PC-3 (cell line): ENCODE measurements around the gene AGXT. TPM values are rescaled to one million over a fixed set of nuclear protein-coding genes. Genes with fewer than 3 reads are reported as not detected.

Experiments
- ATAC-seq: fragments of 200-7000 bp; cut with Tn5 transposase; 2 replicates; pipeline ENCODE4 v1.9.1; 2020; ENCODE audit warnings: mild to moderate bottlenecking, moderate library complexity
- BruUV-seq: library from RNA; stranded (reverse); fragments of 400-500 nt; replicated peaks from 2 replicates; lab custom pipeline; 2021; lab: Mats Ljungman, UMichigan
- CTCF ChIA-PET: fragments of 300-600 bp; sonication (Branson Sonifier 250); formaldehyde crosslinking; loops from one replicate; lab custom pipeline; 2022; ENCODE audit warnings: antibody characterized with exemption; lab: Charles Lee
- POLR2A ChIA-PET: fragments of 300-600 bp; sonication (Branson Sonifier 250); formaldehyde crosslinking; loops from one replicate; lab custom pipeline; 2022; ENCODE audit warnings: antibody characterized with exemption; ENCODE audit not compliant: unreplicated experiment; lab: Charles Lee
- DNase-seq: peaks from one replicate; pipeline ENCODE4 v3.0.0-alpha.2; 2015
- H2AFZ ChIP-seq: fragments of 300-600 bp; sonication (generic); 2 replicates; pipeline ENCODE4 v1.6.0; 2016; ENCODE audit warnings: antibody characterized with exemption, low read length
- H3F3A ChIP-seq: fragments of 300-600 bp; sonication (generic); one replicate; pipeline ENCODE4 v1.6.0; 2017; ENCODE audit warnings: antibody characterized with exemption, low read length, control low read depth, mild to moderate bottlenecking; ENCODE audit not compliant: unreplicated experiment
- H3K27ac ChIP-seq: fragments of 300-600 bp; sonication (generic); 2 replicates; pipeline ENCODE4 v1.5.1; 2016; ENCODE audit warnings: mild to moderate bottlenecking, low read length
- H3K27me3 ChIP-seq: fragments of 300-600 bp; sonication (generic); 2 replicates; pipeline ENCODE4 v1.6.1; 2016; ENCODE audit warnings: low read length, mixed read lengths
- H3K36me3 ChIP-seq: fragments of 300-600 bp; sonication (generic); 2 replicates; pipeline ENCODE4 v1.6.1; 2016; ENCODE audit warnings: low read depth, mixed run types, low read length, mixed read lengths
- H3K4me1 ChIP-seq: fragments of 300-600 bp; sonication (generic); 2 replicates; pipeline ENCODE4 v1.5.1; 2016; ENCODE audit warnings: low read length; ENCODE audit not compliant: insufficient read depth
- H3K4me2 ChIP-seq: fragments of 300-600 bp; sonication (generic); 2 replicates; pipeline ENCODE4 v1.6.0; 2016; ENCODE audit warnings: low read length
- H3K4me3 ChIP-seq: fragments of 300-600 bp; sonication (generic); 2 replicates; pipeline ENCODE4 v1.5.1; 2016; ENCODE audit warnings: mild to moderate bottlenecking, low read length, mixed read lengths
- H3K79me2 ChIP-seq: fragments of 300-600 bp; sonication (generic); 2 replicates; pipeline ENCODE4 v1.6.1; 2017; ENCODE audit warnings: low read length, mixed read lengths
- H3K9ac ChIP-seq: fragments of 300-600 bp; sonication (generic); 2 replicates; pipeline ENCODE4 v1.6.0; 2016; ENCODE audit warnings: mild to moderate bottlenecking, low read length
- H3K9me2 ChIP-seq: fragments of 300-600 bp; sonication (generic); replicated peaks from 2 replicates; pipeline ENCODE4 v1.6.1; 2016; ENCODE audit warnings: mixed run types, low read length, mixed read lengths
- H3K9me3 ChIP-seq: fragments of 300-600 bp; sonication (generic); 2 replicates; pipeline ENCODE4 v1.6.1; 2016; ENCODE audit warnings: low read length, mixed read lengths
- H4K20me1 ChIP-seq: fragments of 300-600 bp; sonication (generic); 2 replicates; pipeline ENCODE4 v1.6.1; 2016; ENCODE audit warnings: low read length, mixed read lengths
- EZH2 ChIP-seq: fragments of 300-600 bp; sonication (generic); IDR thresholded peaks from one replicate; pipeline ENCODE4 v1.6.1; 2017; ENCODE audit warnings: antibody characterized with exemption, mild to moderate bottlenecking, low read length; ENCODE audit not compliant: unreplicated experiment
- EZH2phosphoT487 ChIP-seq: fragments of 300-600 bp; sonication (generic); IDR thresholded peaks from 2 replicates; pipeline ENCODE4 v1.6.1; 2018; ENCODE audit warnings: mild to moderate bottlenecking, antibody characterized with exemption, low read length, borderline replicate concordance
- intact Hi-C: fragments of 100-400 bp; cut with micrococcal nuclease; formaldehyde crosslinking; loops from 2 replicates; pipeline ENCODE4 v1.9.0; 2023
- total RNA-seq: library from RNA; depleted of rRNA; stranded (reverse); fragments of >200 nt; gene quantifications from 2 replicates; pipeline ENCODE4 v1.2.3, GENCODE V29; 2014
- TF ChIP-seq, protein P1 (sequence below): fragments of 300-600 bp; sonication (generic); conservative IDR thresholded peaks from 2 replicates; pipeline ENCODE4 v1.5.1; 2017; ENCODE audit warnings: antibody characterized with exemption, low read depth, mild to moderate bottlenecking, low read length

Gene AGXT
- total RNA-seq, 1 experiment from 2014 or later = not detected

DNA sequence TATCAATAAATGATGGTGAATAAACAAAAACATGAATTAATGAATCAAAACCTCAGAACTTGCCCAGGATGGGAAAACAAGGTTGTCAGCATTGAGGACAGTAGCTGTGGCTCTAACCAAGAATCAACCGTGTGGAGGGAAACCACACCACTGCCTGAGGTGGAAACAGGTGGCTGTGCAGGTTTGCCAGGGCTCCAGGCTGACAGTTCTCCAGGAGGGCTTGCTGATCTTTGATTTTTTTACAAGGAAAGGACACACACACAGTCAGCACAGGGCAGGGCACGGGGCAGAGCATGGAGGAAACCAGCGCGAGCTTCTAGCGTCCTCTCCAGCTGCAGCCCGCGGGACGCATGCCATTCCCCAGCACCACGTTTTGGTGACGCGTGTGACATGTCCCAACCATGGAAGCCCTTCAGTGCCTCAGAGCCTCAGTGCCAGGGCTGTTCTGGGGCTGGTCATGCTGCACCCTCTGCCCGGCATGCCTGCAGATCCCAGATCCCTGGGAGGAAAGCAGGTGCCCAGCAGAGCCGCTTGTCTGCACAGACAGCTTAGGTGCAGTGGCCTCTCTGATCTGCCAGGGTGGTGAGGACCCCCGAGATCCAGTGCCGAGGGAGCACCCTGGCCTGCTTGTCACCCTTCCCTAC, 15.8 kb upstream of the AGXT start:
- no peaks in the 10 kb centered on the region for H3K27me3 ChIP-seq
- no peak overlapping the region for H3K4me3 ChIP-seq
- ChIA-PET POLR2A (no interaction called here), CTCF (interaction anchor here (0.7 kb wide), 1 partner anchor 12 kb away, joined by 3 read pairs; no protein-coding TSS in a partner anchor)
- no peak overlapping the region for H3K27ac ChIP-seq
- no peak overlapping the region for H3K4me2 ChIP-seq
- no peaks in the 10 kb centered on the region for H3K36me3 ChIP-seq
- BruUV-seq = no TSS peak
- H2AFZ ChIP-seq = no peak overlapping the region
- ATAC-seq (no peak), DNase-seq (no peak)
- H3K9ac ChIP-seq = no peak overlapping the region
- H3K9me2 ChIP-seq = no peaks in the 10 kb centered on the region
- TF ChIP-seq EZH2phosphoT487 = no peak
- TF ChIP-seq EZH2 = no peak
- TF ChIP-seq, protein P1, sequence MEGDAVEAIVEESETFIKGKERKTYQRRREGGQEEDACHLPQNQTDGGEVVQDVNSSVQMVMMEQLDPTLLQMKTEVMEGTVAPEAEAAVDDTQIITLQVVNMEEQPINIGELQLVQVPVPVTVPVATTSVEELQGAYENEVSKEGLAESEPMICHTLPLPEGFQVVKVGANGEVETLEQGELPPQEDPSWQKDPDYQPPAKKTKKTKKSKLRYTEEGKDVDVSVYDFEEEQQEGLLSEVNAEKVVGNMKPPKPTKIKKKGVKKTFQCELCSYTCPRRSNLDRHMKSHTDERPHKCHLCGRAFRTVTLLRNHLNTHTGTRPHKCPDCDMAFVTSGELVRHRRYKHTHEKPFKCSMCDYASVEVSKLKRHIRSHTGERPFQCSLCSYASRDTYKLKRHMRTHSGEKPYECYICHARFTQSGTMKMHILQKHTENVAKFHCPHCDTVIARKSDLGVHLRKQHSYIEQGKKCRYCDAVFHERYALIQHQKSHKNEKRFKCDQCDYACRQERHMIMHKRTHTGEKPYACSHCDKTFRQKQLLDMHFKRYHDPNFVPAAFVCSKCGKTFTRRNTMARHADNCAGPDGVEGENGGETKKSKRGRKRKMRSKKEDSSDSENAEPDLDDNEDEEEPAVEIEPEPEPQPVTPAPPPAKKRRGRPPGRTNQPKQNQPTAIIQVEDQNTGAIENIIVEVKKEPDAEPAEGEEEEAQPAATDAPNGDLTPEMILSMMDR = no peak
- H3K79me2 ChIP-seq = no peaks in the 10 kb centered on the region
- H3K4me1 ChIP-seq = no peaks in the 10 kb centered on the region
- no peaks in the 10 kb centered on the region for H4K20me1 ChIP-seq
- no peaks in the 10 kb centered on the region for H3F3A ChIP-seq
- no peaks in the 10 kb centered on the region; the same call in 1 of the 2 replicates for H3K9me3 ChIP-seq
- intact Hi-C loops = loop anchor here (5.0 kb wide), 1 partner anchor 370 kb away; no protein-coding TSS in a partner anchor

- Histone ChIP-seq H3K4me1 (no peaks in the 10 kb centered on the region), H3K9me2 (no peaks in the 10 kb centered on the region), H3K79me2 (no peaks in the 10 kb centered on the region), H3K27ac (no peak overlapping the region), H3K4me2 (no peak overlapping the region), H3K4me3 (no peak overlapping the region), H3K9me3 (no peaks in the 10 kb centered on the region; the same call in 1 of the 2 replicates), H2AFZ (no peak overlapping the region), H3F3A (no peaks in the 10 kb centered on the region), H3K27me3 (peaks cover 18% of the 10 kb centered on the region), H3K36me3 (no peaks in the 10 kb centered on the region), H3K9ac (no peak overlapping the region), H4K20me1 (no peaks in the 10 kb centered on the region)
- CTCF ChIA-PET = no interaction called here
- ATAC-seq (no peak), DNase-seq (no peak)
- TF ChIP-seq, protein P1 = no peak
- no peak for TF ChIP-seq EZH2phosphoT487
- TF ChIP-seq EZH2 = no peak
- intact Hi-C loops = no loop called here
- no TSS peak for BruUV-seq
- POLR2A ChIA-PET = no interaction called here
Observed at GRCh38 chr2:240855670-240856069, 13.0 kb upstream of the AGXT start.
